Measurements from ENCODE around the gene MPPED2. TPM values are rescaled to one million over a fixed set of nuclear protein-coding genes. Genes with fewer than 3 reads are reported as not detected.

MPPED2 gene
- total RNA-seq, 1 experiment from 2014 or later, result not detected

- no peak overlapping the region for H3K27ac Mint-ChIP-seq (ENCODE audit: low read depth, unreplicated experiment)
- H3K27me3 Mint-ChIP-seq (ENCODE audit: insufficient read depth, unreplicated experiment), result peaks cover 90% of the 10 kb centered on the region
- no peak for DNase-seq (ENCODE audit: unreplicated experiment)
- ChIA-PET POLR2A (no interaction called here), CTCF (no interaction called here)
- H3K4me3 Mint-ChIP-seq (ENCODE audit: unreplicated experiment), result no peak overlapping the region
- H3K4me1 Mint-ChIP-seq (ENCODE audit: insufficient read depth, unreplicated experiment), result peaks cover 9% of the 10 kb centered on the region
- BruUV-seq (replicated peaks), result no TSS peak
- intact Hi-C loops (cut with micrococcal nuclease), result no loop called here
- no peak for TF ChIP-seq CTCF (IDR thresholded peaks at IDR 0.05; ENCODE audit: unreplicated experiment)
- H3K36me3 Mint-ChIP-seq (ENCODE audit: insufficient read depth, unreplicated experiment), result no peaks in the 10 kb centered on the region
- no peaks in the 10 kb centered on the region for H3K9me3 Mint-ChIP-seq (ENCODE audit: unreplicated experiment)
These were observed 100.4 kb downstream of the MPPED2 start for GRCh38 chr11:30485756-30486155.

GRCh38 chr11:30485222-30485621, 100.9 kb downstream of the MPPED2 start:
- H3K9me3 Mint-ChIP-seq (ENCODE audit: unreplicated experiment), result no peaks in the 10 kb centered on the region
- CTCF ChIA-PET, result interaction anchor here (0.6 kb wide), 1 partner anchor 37 kb away, joined by 3 read pairs; no protein-coding TSS in a partner anchor

GRCh38 chr11:30483056-30483455, 103.1 kb downstream of the MPPED2 start:
- ChIA-PET POLR2A (no interaction called here), CTCF (no interaction called here)
- no peak for TF ChIP-seq CTCF (IDR thresholded peaks at IDR 0.05; ENCODE audit: unreplicated experiment)
- no TSS peak for BruUV-seq (replicated peaks)
- H3K27me3 Mint-ChIP-seq (ENCODE audit: insufficient read depth, unreplicated experiment), result peaks cover 92% of the 10 kb centered on the region
- H3K4me3 Mint-ChIP-seq (ENCODE audit: unreplicated experiment), result no peak overlapping the region
- no peaks in the 10 kb centered on the region for H3K9me3 Mint-ChIP-seq (ENCODE audit: unreplicated experiment)
- intact Hi-C loops (cut with micrococcal nuclease), result no loop called here
- no peak overlapping the region for H3K27ac Mint-ChIP-seq (ENCODE audit: low read depth, unreplicated experiment)
- DNase-seq (ENCODE audit: unreplicated experiment), result no peak
- no peaks in the 10 kb centered on the region for H3K36me3 Mint-ChIP-seq (ENCODE audit: insufficient read depth, unreplicated experiment)
- H3K4me1 Mint-ChIP-seq (ENCODE audit: insufficient read depth, unreplicated experiment), result no peaks in the 10 kb centered on the region

More at GRCh38 chr11:30485222-30485621, 100.9 kb downstream of the MPPED2 start:
- TF ChIP-seq CTCF (IDR thresholded peaks at IDR 0.05; ENCODE audit: unreplicated experiment), result no peak
- no peak overlapping the region for H3K4me3 Mint-ChIP-seq (ENCODE audit: unreplicated experiment)
- no peak overlapping the region for H3K27ac Mint-ChIP-seq (ENCODE audit: low read depth, unreplicated experiment)
- peaks cover 90% of the 10 kb centered on the region for H3K27me3 Mint-ChIP-seq (ENCODE audit: insufficient read depth, unreplicated experiment)
- POLR2A ChIA-PET, result no interaction called here
- BruUV-seq (replicated peaks), result no TSS peak
- DNase-seq (ENCODE audit: unreplicated experiment), result no peak
- intact Hi-C loops (cut with micrococcal nuclease), result no loop called here
- H3K4me1 Mint-ChIP-seq (ENCODE audit: insufficient read depth, unreplicated experiment), result peaks cover 9% of the 10 kb centered on the region
- no peaks in the 10 kb centered on the region for H3K36me3 Mint-ChIP-seq (ENCODE audit: insufficient read depth, unreplicated experiment)

- DNase-seq (ENCODE audit: unreplicated experiment), result no peak
- intact Hi-C loops (cut with micrococcal nuclease), result no loop called here
- CTCF ChIA-PET, result no interaction called here
- Mint-ChIP-seq H3K9me3 (ENCODE audit: unreplicated experiment) (no peaks in the 10 kb centered on the region), H3K4me1 (ENCODE audit: insufficient read depth, unreplicated experiment) (no peaks in the 10 kb centered on the region), H3K27ac (ENCODE audit: low read depth, unreplicated experiment) (no peak overlapping the region), H3K4me3 (ENCODE audit: unreplicated experiment) (no peak overlapping the region), H3K36me3 (ENCODE audit: insufficient read depth, unreplicated experiment) (no peaks in the 10 kb centered on the region), H3K27me3 (ENCODE audit: insufficient read depth, unreplicated experiment) (peaks cover 92% of the 10 kb centered on the region)
- TF ChIP-seq CTCF (IDR thresholded peaks at IDR 0.05; ENCODE audit: unreplicated experiment), result no peak
- POLR2A ChIA-PET, result no interaction called here
- no TSS peak for BruUV-seq (replicated peaks)
These were observed 104.4 kb downstream of the MPPED2 start for GRCh38 chr11:30481796-30482195.
